Suprapubic skin (tissue), 4 donors: ENCODE measurements around the gene GMEB2. TPM values are rescaled to one million over a fixed set of nuclear protein-coding genes. Genes with fewer than 3 reads are reported as not detected.

Experiments
- DNase-seq, 2 donors: peaks; one replicate each; pipeline ENCODE4 v3.0.0-alpha.2; 2019; ENCODE audit warnings: low spot score in 2 of 2
- H3K27ac ChIP-seq: fragments of 200-600 bp; sonication (generic); one replicate; pipeline ENCODE4 v1.5.1; 2019
- H3K27me3 ChIP-seq: fragments of 200-600 bp; sonication (generic); one replicate; pipeline ENCODE4 v1.5.1; 2019
- H3K36me3 ChIP-seq: fragments of 200-600 bp; sonication (generic); one replicate; pipeline ENCODE4 v1.5.1; 2019
- H3K4me1 ChIP-seq: fragments of 200-600 bp; sonication (generic); one replicate; pipeline ENCODE4 v1.5.1; 2019
- H3K4me3 ChIP-seq: fragments of 200-600 bp; sonication (generic); one replicate; pipeline ENCODE4 v1.5.1; 2019; ENCODE audit warnings: mild to moderate bottlenecking
- H3K9me3 ChIP-seq: fragments of 200-600 bp; sonication (generic); one replicate; pipeline ENCODE4 v1.5.1; 2019
- CTCF ChIP-seq, 2 donors: fragments of 200-600 bp in 1 of 2; fragments of 450-650 bp in 1 of 2; sonication (generic) in 1 of 2; IDR thresholded peaks; one replicate each; pipeline ENCODE4 v1.5.1; 2016 to 2019; ENCODE audit warnings: antibody characterized with exemption in 2 of 2, mild to moderate bottlenecking in 1 of 2, moderate library complexity in 1 of 2
- EP300 ChIP-seq: sonication (generic); formaldehyde crosslinking; IDR thresholded peaks from one replicate; pipeline ENCODE4 v1.6.1; 2017; ENCODE audit warnings: antibody characterized with exemption
- POLR2A ChIP-seq, 2 donors: fragments of 450-650 bp; IDR thresholded peaks; one replicate each; pipeline ENCODE4 v1.6.1; 2017; ENCODE audit warnings: antibody characterized with exemption in 2 of 2, mild to moderate bottlenecking in 2 of 2, moderate library complexity in 2 of 2
- POLR2AphosphoS5 ChIP-seq, 3 donors: sonication (generic); formaldehyde crosslinking; IDR thresholded peaks; one replicate each; pipeline ENCODE4 v1.6.1; 2017; ENCODE audit warnings: antibody characterized with exemption in 3 of 3
- WGBS: methylation state at CpG from one replicate; pipeline ENCODE4 v1.1.5; 2018; 5-methylcytosine and 5-hydroxymethylcytosine counted together
- total RNA-seq, 4 donors: library from RNA; depleted of rRNA; stranded (reverse); fragments of >200 nt; gene quantifications; one replicate each; pipeline ENCODE4 v1.1.0, GENCODE V29; 2016

The GMEB2 gene
- total RNA-seq, 4 donors from 2014 or later: 15.5 to 18.5 (median 16.4) TPM

GRCh38 chr20:63544241-63544957, 82.5 kb downstream of the GMEB2 start:
- DNase-seq: no peak
- Histone ChIP-seq H3K9me3 (no peaks in the 10 kb centered on the region), H3K4me1 (peaks cover 45% of the 10 kb centered on the region), H3K36me3 (no peaks in the 10 kb centered on the region), H3K27me3 (peaks cover 33% of the 10 kb centered on the region), H3K27ac (no peak overlapping the region), H3K4me3 (no peak overlapping the region)
- 48% methylated on average over 5 of the region's 27 CpGs for WGBS
- TF ChIP-seq POLR2AphosphoS5 (IDR thresholded peaks at IDR 0.05): no peak
- no peak for TF ChIP-seq POLR2A (IDR thresholded peaks at IDR 0.05)
- no peak for TF ChIP-seq EP300
- no peak for TF ChIP-seq CTCF (IDR thresholded peaks at IDR 0.05)

GRCh38 chr20:63543733-63544132, 83.2 kb downstream of the GMEB2 start:
- 90% methylated on average over 6 of the region's 6 CpGs for WGBS
- TF ChIP-seq POLR2AphosphoS5 (IDR thresholded peaks at IDR 0.05): no peak
- no peak for TF ChIP-seq POLR2A (IDR thresholded peaks at IDR 0.05)
- TF ChIP-seq EP300: no peak
- no peak for TF ChIP-seq CTCF (IDR thresholded peaks at IDR 0.05)
- no peaks in the 10 kb centered on the region for H3K36me3 ChIP-seq

GRCh38 chr20:63543131-63543530, 83.8 kb downstream of the GMEB2 start:
- H3K9me3 ChIP-seq: no peaks in the 10 kb centered on the region
- TF ChIP-seq EP300 (no peak), POLR2A (IDR thresholded peaks at IDR 0.05) (no peak), CTCF (IDR thresholded peaks at IDR 0.05) (no peak), POLR2AphosphoS5 (IDR thresholded peaks at IDR 0.05) (no peak)
- WGBS: no CpG with 5 or more reads among the region's 10 CpGs
- peaks cover 22% of the 10 kb centered on the region for H3K27me3 ChIP-seq
- no peaks in the 10 kb centered on the region for H3K36me3 ChIP-seq
- peaks cover 58% of the 10 kb centered on the region for H3K4me1 ChIP-seq
- H3K4me3 ChIP-seq: no peak overlapping the region
- H3K27ac ChIP-seq: no peak overlapping the region
- no peak for DNase-seq

More at GRCh38 chr20:63543733-63544132, 83.2 kb downstream of the GMEB2 start:
- no peak overlapping the region for H3K27ac ChIP-seq
- no peak overlapping the region for H3K4me3 ChIP-seq
- no peak for DNase-seq
- no peaks in the 10 kb centered on the region for H3K9me3 ChIP-seq
- H3K27me3 ChIP-seq: peaks cover 29% of the 10 kb centered on the region
- peaks cover 52% of the 10 kb centered on the region for H3K4me1 ChIP-seq

GRCh38 chr20:63542696-63543095, 84.2 kb downstream of the GMEB2 start:
- Histone ChIP-seq H3K36me3 (no peaks in the 10 kb centered on the region), H3K27me3 (peaks cover 18% of the 10 kb centered on the region), H3K27ac (no peak overlapping the region), H3K4me3 (no peak overlapping the region), H3K9me3 (no peaks in the 10 kb centered on the region), H3K4me1 (peaks cover 61% of the 10 kb centered on the region)
- 75% methylated on average over 5 of the region's 10 CpGs for WGBS
- TF ChIP-seq POLR2A (IDR thresholded peaks at IDR 0.05) (no peak), EP300 (no peak), POLR2AphosphoS5 (IDR thresholded peaks at IDR 0.05) (no peak), CTCF (IDR thresholded peaks at IDR 0.05) (no peak)
- no peak for DNase-seq

- Histone ChIP-seq H3K4me1 (peaks cover 64% of the 10 kb centered on the region), H3K36me3 (no peaks in the 10 kb centered on the region), H3K4me3 (no peak overlapping the region), H3K27me3 (peaks cover 12% of the 10 kb centered on the region), H3K9me3 (no peaks in the 10 kb centered on the region), H3K27ac (no peak overlapping the region)
- no peak for DNase-seq
- WGBS: 79% methylated on average over 13 of the region's 36 CpGs
- TF ChIP-seq CTCF (IDR thresholded peaks at IDR 0.05): no peak
- no peak for TF ChIP-seq POLR2A (IDR thresholded peaks at IDR 0.05)
- no peak for TF ChIP-seq POLR2AphosphoS5 (IDR thresholded peaks at IDR 0.05)
- no peak for TF ChIP-seq EP300
Measured at GRCh38 chr20:63542031-63542559, 84.8 kb downstream of the GMEB2 start.
